ENCODE measurements around the gene UROC1.

DNA sequence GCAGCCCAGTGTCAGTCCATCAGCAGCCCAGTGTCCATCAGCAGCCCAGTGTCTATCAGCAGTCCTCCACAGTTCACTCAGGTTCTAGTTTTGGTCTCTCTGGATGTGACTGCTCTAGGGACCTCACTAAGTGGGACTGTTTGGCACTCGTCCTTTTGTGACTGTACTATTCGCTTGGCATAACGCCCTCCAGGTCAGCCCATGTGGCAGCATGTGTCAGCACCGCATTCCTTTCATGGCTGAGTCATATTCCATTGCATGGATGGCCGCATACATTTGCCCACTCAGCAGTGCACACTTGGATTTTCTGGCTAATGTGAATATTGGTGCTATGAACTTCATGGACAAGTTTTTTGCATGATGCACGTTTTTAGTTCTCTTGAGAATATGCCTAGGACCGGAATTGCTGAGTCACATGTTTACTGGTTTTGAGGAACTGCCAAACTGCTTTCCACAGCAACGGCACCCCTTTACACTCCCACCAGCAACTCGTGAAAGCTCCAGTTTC lies 22.8 kb upstream of the UROC1 start:
- 0 out of 2 replicates have a peak, but pooled peaks have one; percentile 36 for TF ChIP-seq CEBPB (IDR thresholded peaks at IDR 0.05; ENCODE audit: low read depth)
- TF ChIP-seq, protein P1, sequence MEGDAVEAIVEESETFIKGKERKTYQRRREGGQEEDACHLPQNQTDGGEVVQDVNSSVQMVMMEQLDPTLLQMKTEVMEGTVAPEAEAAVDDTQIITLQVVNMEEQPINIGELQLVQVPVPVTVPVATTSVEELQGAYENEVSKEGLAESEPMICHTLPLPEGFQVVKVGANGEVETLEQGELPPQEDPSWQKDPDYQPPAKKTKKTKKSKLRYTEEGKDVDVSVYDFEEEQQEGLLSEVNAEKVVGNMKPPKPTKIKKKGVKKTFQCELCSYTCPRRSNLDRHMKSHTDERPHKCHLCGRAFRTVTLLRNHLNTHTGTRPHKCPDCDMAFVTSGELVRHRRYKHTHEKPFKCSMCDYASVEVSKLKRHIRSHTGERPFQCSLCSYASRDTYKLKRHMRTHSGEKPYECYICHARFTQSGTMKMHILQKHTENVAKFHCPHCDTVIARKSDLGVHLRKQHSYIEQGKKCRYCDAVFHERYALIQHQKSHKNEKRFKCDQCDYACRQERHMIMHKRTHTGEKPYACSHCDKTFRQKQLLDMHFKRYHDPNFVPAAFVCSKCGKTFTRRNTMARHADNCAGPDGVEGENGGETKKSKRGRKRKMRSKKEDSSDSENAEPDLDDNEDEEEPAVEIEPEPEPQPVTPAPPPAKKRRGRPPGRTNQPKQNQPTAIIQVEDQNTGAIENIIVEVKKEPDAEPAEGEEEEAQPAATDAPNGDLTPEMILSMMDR (IDR thresholded peaks at IDR 0.05 in 2 of 3, conservative IDR thresholded peaks at IDR 0.05 in 1 of 3; ENCODE audit: borderline replicate concordance in 1 of 3, insufficient read depth in 1 of 3, low read depth in 2 of 3, low read length in 2 of 3) = no peak
- TF ChIP-seq RAD21 (IDR thresholded peaks at IDR 0.05; ENCODE audit: low read depth) = no peak
- peak; percentile 52; the same call in 1 of the 2 replicates for TF ChIP-seq POLR2AphosphoS5 (IDR thresholded peaks at IDR 0.05; ENCODE audit: low read depth, low read length)

All from HCT116 (cell line).